ENCODE measurements around the gene NEURL4. TPM values are rescaled to one million over a fixed set of nuclear protein-coding genes. Genes with fewer than 3 reads are reported as not detected.
A peak's percentile ranks its signal among the peaks of the same experiment; 100 is the strongest.
"Not testable (repeated sequence)": the region's sequence is repeated elsewhere in the genome, so short reads cannot be mapped to it uniquely, and the experiment has no call there.

Gene NEURL4
- total RNA-seq, 2 donors from 2014 or later = 30.2 to 55.8 TPM

- intact Hi-C loops (cut with DNase I) = no loop called here
- DNase-seq = no peak
- Histone ChIP-seq H3K9ac (ENCODE audit: low read depth in 2 of 2, low read length in 2 of 2) (no peak overlapping the region), H3K4me1 (no peaks in the 10 kb centered on the region), H3K9me3 (no peaks in the 10 kb centered on the region), H3K27ac (no peak overlapping the region), H3K27me3 (no peaks in the 10 kb centered on the region), H3K4me3 (no peak overlapping the region), H3K36me3 (no peaks in the 10 kb centered on the region)
- TF ChIP-seq, protein P1, sequence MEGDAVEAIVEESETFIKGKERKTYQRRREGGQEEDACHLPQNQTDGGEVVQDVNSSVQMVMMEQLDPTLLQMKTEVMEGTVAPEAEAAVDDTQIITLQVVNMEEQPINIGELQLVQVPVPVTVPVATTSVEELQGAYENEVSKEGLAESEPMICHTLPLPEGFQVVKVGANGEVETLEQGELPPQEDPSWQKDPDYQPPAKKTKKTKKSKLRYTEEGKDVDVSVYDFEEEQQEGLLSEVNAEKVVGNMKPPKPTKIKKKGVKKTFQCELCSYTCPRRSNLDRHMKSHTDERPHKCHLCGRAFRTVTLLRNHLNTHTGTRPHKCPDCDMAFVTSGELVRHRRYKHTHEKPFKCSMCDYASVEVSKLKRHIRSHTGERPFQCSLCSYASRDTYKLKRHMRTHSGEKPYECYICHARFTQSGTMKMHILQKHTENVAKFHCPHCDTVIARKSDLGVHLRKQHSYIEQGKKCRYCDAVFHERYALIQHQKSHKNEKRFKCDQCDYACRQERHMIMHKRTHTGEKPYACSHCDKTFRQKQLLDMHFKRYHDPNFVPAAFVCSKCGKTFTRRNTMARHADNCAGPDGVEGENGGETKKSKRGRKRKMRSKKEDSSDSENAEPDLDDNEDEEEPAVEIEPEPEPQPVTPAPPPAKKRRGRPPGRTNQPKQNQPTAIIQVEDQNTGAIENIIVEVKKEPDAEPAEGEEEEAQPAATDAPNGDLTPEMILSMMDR (IDR thresholded peaks at IDR 0.05) = no peak
Measured at GRCh38 chr17:7367083-7367482, 37.9 kb upstream of the NEURL4 start.

- intact Hi-C loops (cut with DNase I); H3K4me1 ChIP-seq; H3K9ac ChIP-seq (ENCODE audit: low read depth in 2 of 2, low read length in 2 of 2); H3K4me3 ChIP-seq; H3K27me3 ChIP-seq; H3K9me3 ChIP-seq; H3K27ac ChIP-seq; DNase-seq; H3K36me3 ChIP-seq: not testable (repeated sequence)
Measured at GRCh38 chr17:7365963-7366362, 36.8 kb upstream of the NEURL4 start.

GRCh38 chr17:7363311-7363710 lies 34.2 kb upstream of the NEURL4 start:
- no peak for DNase-seq
- Histone ChIP-seq H3K4me1 (no peaks in the 10 kb centered on the region), H3K27me3 (no peaks in the 10 kb centered on the region), H3K9ac (ENCODE audit: low read depth in 2 of 2, low read length in 2 of 2) (no peak overlapping the region), H3K4me3 (no peak overlapping the region), H3K36me3 (no peaks in the 10 kb centered on the region), H3K9me3 (no peaks in the 10 kb centered on the region), H3K27ac (no peak overlapping the region)
- TF ChIP-seq, protein P1 (IDR thresholded peaks at IDR 0.05) = no peak
- intact Hi-C loops (cut with DNase I) = no loop called here

- H3K4me1 ChIP-seq = no peaks in the 10 kb centered on the region
- no peak overlapping the region for H3K4me3 ChIP-seq
- H3K27me3 ChIP-seq = no peaks in the 10 kb centered on the region
- no peak overlapping the region for H3K9ac ChIP-seq (ENCODE audit: low read depth in 2 of 2, low read length in 2 of 2)
- TF ChIP-seq, protein P1 (IDR thresholded peaks at IDR 0.05) = no peak
- intact Hi-C loops (cut with DNase I) = no loop called here
- H3K27ac ChIP-seq = no peak overlapping the region
- H3K36me3 ChIP-seq = no peaks in the 10 kb centered on the region
- H3K9me3 ChIP-seq = no peaks in the 10 kb centered on the region
- no peak for DNase-seq
Measured at GRCh38 chr17:7361906-7362305, 32.8 kb upstream of the NEURL4 start.

DNA sequence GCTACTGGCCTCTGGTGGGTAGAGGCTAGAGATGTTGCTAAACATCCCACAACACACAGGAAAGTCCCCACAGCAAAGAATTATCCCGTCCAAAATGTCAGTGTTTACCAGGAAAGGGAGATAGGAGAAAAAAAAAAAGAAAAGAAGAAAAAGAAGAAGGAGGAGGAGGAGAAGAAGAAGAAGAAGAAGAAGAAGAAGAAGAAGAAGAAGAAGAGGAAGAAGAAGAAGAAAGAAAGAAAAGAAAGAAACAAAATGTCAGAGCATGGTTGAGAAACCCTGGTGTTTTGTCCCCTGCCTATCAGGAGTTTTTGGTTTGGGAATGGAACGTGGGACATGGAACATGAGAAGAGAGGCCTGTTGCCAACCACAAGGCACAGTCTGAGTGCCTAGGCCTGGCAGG lies 28.2 kb upstream of the NEURL4 start:
- H3K27me3 ChIP-seq = no peaks in the 10 kb centered on the region
- no peaks in the 10 kb centered on the region for H3K36me3 ChIP-seq
- no peak for DNase-seq
- no peaks in the 10 kb centered on the region for H3K9me3 ChIP-seq
- H3K27ac ChIP-seq = peak overlapping the region; percentile 41
- TF ChIP-seq, protein P1 (IDR thresholded peaks at IDR 0.05) = no peak
- H3K9ac ChIP-seq (ENCODE audit: low read depth in 2 of 2, low read length in 2 of 2) = peak overlapping the region in 1 of 2 donors; percentile 12
- no peak overlapping the region for H3K4me3 ChIP-seq
- peaks cover 11% of the 10 kb centered on the region for H3K4me1 ChIP-seq
- intact Hi-C loops (cut with DNase I) = loop anchor here (5.0 to 10.0 kb wide), 3 partner anchors 80 to 207 kb away; partner anchors contain the start of genes FGF11, SENP3 and TMEM102

DNA sequence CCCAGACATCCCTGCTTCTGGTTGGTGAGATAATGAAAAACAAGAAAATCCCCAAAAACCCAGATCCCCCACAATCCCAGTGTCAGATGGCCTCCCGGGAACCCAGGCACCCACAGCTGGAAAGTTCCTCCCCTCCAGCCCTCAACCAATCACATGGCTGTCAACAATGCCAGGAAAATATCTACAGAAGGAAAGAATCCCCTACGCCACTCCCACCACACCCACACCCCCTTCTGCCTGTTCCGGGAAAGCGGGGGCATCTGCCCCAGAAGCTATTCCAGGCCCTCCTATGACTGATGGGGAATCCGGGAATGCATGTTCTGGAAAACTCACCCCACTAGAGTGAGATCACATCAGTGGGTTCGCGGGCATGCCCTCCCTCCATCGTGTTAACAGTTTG lies 27.6 kb upstream of the NEURL4 start:
- TF ChIP-seq, protein P1 (IDR thresholded peaks at IDR 0.05) = no peak
- intact Hi-C loops (cut with DNase I) = loop anchor here (5.0 to 10.0 kb wide), 3 partner anchors 81 to 208 kb away; partner anchors contain the start of genes FGF11, SENP3 and TMEM102
- Histone ChIP-seq H3K4me1 (peaks cover 11% of the 10 kb centered on the region), H3K27me3 (no peaks in the 10 kb centered on the region), H3K9me3 (no peaks in the 10 kb centered on the region), H3K27ac (peak overlapping the region; percentile 47), H3K4me3 (no peak overlapping the region), H3K9ac (ENCODE audit: low read depth in 2 of 2, low read length in 2 of 2) (peak overlapping the region; percentile 2 to 43), H3K36me3 (no peaks in the 10 kb centered on the region)
- no peak for DNase-seq

Measured in colonic mucosa (tissue), 4 donors.